T-helper 1 cell treated with Interleukin-12 subunit alpha and Interleukin-12 subunit beta and Interleukin-4 antibody, amounts not matched to agents 30 μg/mL and 1 μg/mL, for 36 hours (primary cell): Measurements from ENCODE around the gene HOXB4.
A peak's percentile ranks its signal among the peaks of the same experiment; 100 is the strongest.

ENCODE experiments used
- H3K27ac Mint-ChIP-seq: one replicate; pipeline ENCODE4 v1.8.0; 2021; ENCODE audit warnings: mild to moderate bottlenecking, mixed read lengths
- H3K27me3 Mint-ChIP-seq: one replicate; pipeline ENCODE4 v1.8.0; 2021; ENCODE audit warnings: low read depth, mixed read lengths
- H3K36me3 Mint-ChIP-seq: one replicate; pipeline ENCODE4 v1.8.0; 2021; ENCODE audit warnings: low read depth, mixed read lengths
- H3K4me1 Mint-ChIP-seq: one replicate; pipeline ENCODE4 v1.8.0; 2021; ENCODE audit warnings: low read depth, mixed read lengths
- H3K4me3 Mint-ChIP-seq: one replicate; pipeline ENCODE4 v1.8.0; 2021; ENCODE audit warnings: mild to moderate bottlenecking, moderate library complexity, mixed read lengths
- H3K9me3 Mint-ChIP-seq: one replicate; pipeline ENCODE4 v1.8.0; 2021; ENCODE audit warnings: mixed read lengths

The HOXB4 gene

GRCh38 chr17:48569674-48570324 is 8.4 kb downstream of the HOXB4 start:
- Mint-ChIP-seq H3K4me1 (peaks cover 16% of the 10 kb centered on the region), H3K9me3 (no peaks in the 10 kb centered on the region), H3K4me3 (no peak overlapping the region), H3K36me3 (peaks cover 19% of the 10 kb centered on the region), H3K27ac (no peak overlapping the region), H3K27me3 (peaks cover 5% of the 10 kb centered on the region)

GRCh38 chr17:48569240-48569582 is 8.9 kb downstream of the HOXB4 start:
- Mint-ChIP-seq H3K36me3 (peaks cover 18% of the 10 kb centered on the region), H3K4me1 (peaks cover 12% of the 10 kb centered on the region), H3K27ac (no peak overlapping the region), H3K4me3 (no peak overlapping the region), H3K9me3 (no peaks in the 10 kb centered on the region), H3K27me3 (peaks cover 8% of the 10 kb centered on the region)

GRCh38 chr17:48568499-48569239 is 9.5 kb downstream of the HOXB4 start:
- peaks cover 10% of the 10 kb centered on the region for H3K27me3 Mint-ChIP-seq
- H3K36me3 Mint-ChIP-seq: peaks cover 19% of the 10 kb centered on the region
- H3K27ac Mint-ChIP-seq: peak overlapping the region; percentile 10
- H3K4me1 Mint-ChIP-seq: peaks cover 10% of the 10 kb centered on the region
- no peak overlapping the region for H3K4me3 Mint-ChIP-seq
- no peaks in the 10 kb centered on the region for H3K9me3 Mint-ChIP-seq

- H3K36me3 Mint-ChIP-seq: peaks cover 17% of the 10 kb centered on the region
- H3K27ac Mint-ChIP-seq: no peak overlapping the region
- H3K4me3 Mint-ChIP-seq: no peak overlapping the region
- no peaks in the 10 kb centered on the region for H3K9me3 Mint-ChIP-seq
- H3K4me1 Mint-ChIP-seq: peaks cover 6% of the 10 kb centered on the region
- peaks cover 11% of the 10 kb centered on the region for H3K27me3 Mint-ChIP-seq
These were observed 10.3 kb downstream of the HOXB4 start for GRCh38 chr17:48567646-48568354.

- H3K4me1 Mint-ChIP-seq: peaks cover 6% of the 10 kb centered on the region
- H3K27ac Mint-ChIP-seq: no peak overlapping the region
- no peak overlapping the region for H3K4me3 Mint-ChIP-seq
- no peaks in the 10 kb centered on the region for H3K9me3 Mint-ChIP-seq
- peaks cover 17% of the 10 kb centered on the region for H3K36me3 Mint-ChIP-seq
- H3K27me3 Mint-ChIP-seq: peaks cover 12% of the 10 kb centered on the region
These were observed 10.9 kb downstream of the HOXB4 start for GRCh38 chr17:48567209-48567608.

- peaks cover 12% of the 10 kb centered on the region for H3K27me3 Mint-ChIP-seq
- peaks cover 15% of the 10 kb centered on the region for H3K36me3 Mint-ChIP-seq
These were observed 11.4 kb downstream of the HOXB4 start for GRCh38 chr17:48566717-48567116.

GRCh38 chr17:48565925-48566710 is 12.0 kb downstream of the HOXB4 start:
- H3K36me3 Mint-ChIP-seq: peaks cover 13% of the 10 kb centered on the region
- H3K27me3 Mint-ChIP-seq: peaks cover 12% of the 10 kb centered on the region
- H3K9me3 Mint-ChIP-seq: no peaks in the 10 kb centered on the region
- H3K4me1 Mint-ChIP-seq: peaks cover 11% of the 10 kb centered on the region
- H3K27ac Mint-ChIP-seq: no peak overlapping the region
- H3K4me3 Mint-ChIP-seq: no peak overlapping the region

More at GRCh38 chr17:48566717-48567116, 11.4 kb downstream of the HOXB4 start:
- H3K4me3 Mint-ChIP-seq: no peak overlapping the region
- H3K9me3 Mint-ChIP-seq: no peaks in the 10 kb centered on the region
- peaks cover 7% of the 10 kb centered on the region for H3K4me1 Mint-ChIP-seq
- no peak overlapping the region for H3K27ac Mint-ChIP-seq

- H3K36me3 Mint-ChIP-seq: peaks cover 11% of the 10 kb centered on the region
- H3K4me1 Mint-ChIP-seq: peaks cover 11% of the 10 kb centered on the region
- H3K4me3 Mint-ChIP-seq: peak overlapping the region; percentile 6
- H3K9me3 Mint-ChIP-seq: no peaks in the 10 kb centered on the region
- H3K27me3 Mint-ChIP-seq: peaks cover 12% of the 10 kb centered on the region
- no peak overlapping the region for H3K27ac Mint-ChIP-seq
These were observed 13.1 kb downstream of the HOXB4 start for GRCh38 chr17:48565022-48565554.

GRCh38 chr17:48564188-48565021 is 13.7 kb downstream of the HOXB4 start:
- Mint-ChIP-seq H3K27me3 (peaks cover 12% of the 10 kb centered on the region), H3K4me1 (peaks cover 11% of the 10 kb centered on the region), H3K27ac (no peak overlapping the region), H3K36me3 (peaks cover 11% of the 10 kb centered on the region), H3K9me3 (no peaks in the 10 kb centered on the region), H3K4me3 (peak overlapping the region; percentile 6)

- Mint-ChIP-seq H3K36me3 (peaks cover 12% of the 10 kb centered on the region), H3K9me3 (no peaks in the 10 kb centered on the region), H3K27ac (no peak overlapping the region), H3K27me3 (peaks cover 17% of the 10 kb centered on the region), H3K4me1 (peaks cover 11% of the 10 kb centered on the region), H3K4me3 (no peak overlapping the region)
These were observed 14.3 kb downstream of the HOXB4 start for GRCh38 chr17:48563867-48564187.

- Mint-ChIP-seq H3K27me3 (peaks cover 21% of the 10 kb centered on the region), H3K9me3 (no peaks in the 10 kb centered on the region), H3K4me3 (no peak overlapping the region), H3K4me1 (peaks cover 8% of the 10 kb centered on the region), H3K27ac (no peak overlapping the region), H3K36me3 (peaks cover 13% of the 10 kb centered on the region)
These were observed 14.7 kb downstream of the HOXB4 start for GRCh38 chr17:48563385-48563838.

GRCh38 chr17:48562934-48563333 is 15.2 kb downstream of the HOXB4 start:
- H3K36me3 Mint-ChIP-seq: peaks cover 14% of the 10 kb centered on the region
- H3K4me3 Mint-ChIP-seq: no peak overlapping the region
- peaks cover 5% of the 10 kb centered on the region for H3K4me1 Mint-ChIP-seq
- peaks cover 26% of the 10 kb centered on the region for H3K27me3 Mint-ChIP-seq
- no peaks in the 10 kb centered on the region for H3K9me3 Mint-ChIP-seq
- H3K27ac Mint-ChIP-seq: no peak overlapping the region

GRCh38 chr17:48561884-48562810 is 16.0 kb downstream of the HOXB4 start:
- peaks cover 5% of the 10 kb centered on the region for H3K4me1 Mint-ChIP-seq
- H3K4me3 Mint-ChIP-seq: no peak overlapping the region
- no peak overlapping the region for H3K27ac Mint-ChIP-seq
- H3K9me3 Mint-ChIP-seq: no peaks in the 10 kb centered on the region
- H3K27me3 Mint-ChIP-seq: peaks cover 30% of the 10 kb centered on the region
- H3K36me3 Mint-ChIP-seq: peaks cover 15% of the 10 kb centered on the region
